ELR (cell line): Measurements from ENCODE around the gene ACACA.
A peak's percentile ranks its signal among the peaks of the same experiment; 100 is the strongest.

Source experiments
- DNase-seq: peaks from one replicate; pipeline ENCODE4 v3.0.0-alpha.2; 2015; ENCODE audit warnings: low read depth

The ACACA gene

GRCh38 chr17:37344519-37344918 is 62.1 kb downstream of the ACACA start:
- DNase-seq: no peak

GRCh38 chr17:37342589-37342988 is 64.0 kb downstream of the ACACA start:
- no peak for DNase-seq

- no peak for DNase-seq
These were observed 65.8 kb downstream of the ACACA start for GRCh38 chr17:37340804-37341203.

- DNase-seq: no peak
These were observed 67.3 kb downstream of the ACACA start for GRCh38 chr17:37339321-37339720.

GRCh38 chr17:37338847-37339246 is 67.8 kb downstream of the ACACA start:
- DNase-seq: no peak

GRCh38 chr17:37327341-37328090 is 79.1 kb downstream of the ACACA start:
- DNase-seq: peak; percentile 36

- DNase-seq: no peak
These were observed 83.6 kb downstream of the ACACA start for GRCh38 chr17:37322826-37323561.

- DNase-seq: no peak
These were observed 84.5 kb downstream of the ACACA start for GRCh38 chr17:37322106-37322505.

- DNase-seq: no peak
These were observed 87.6 kb downstream of the ACACA start for GRCh38 chr17:37318931-37319594.

- no peak for DNase-seq
These were observed 88.8 kb downstream of the ACACA start for GRCh38 chr17:37317867-37318266.

GRCh38 chr17:37315601-37316000 is 91.0 kb downstream of the ACACA start:
- DNase-seq: no peak

- DNase-seq: no peak
These were observed 94.3 kb downstream of the ACACA start for GRCh38 chr17:37312137-37312923.

GRCh38 chr17:37310940-37311339 is 95.7 kb downstream of the ACACA start:
- no peak for DNase-seq

- no peak for DNase-seq
These were observed 97.6 kb downstream of the ACACA start for GRCh38 chr17:37309051-37309450.

GRCh38 chr17:37305406-37305905 is 101.2 kb downstream of the ACACA start:
- DNase-seq: no peak

- no peak for DNase-seq
These were observed 105.3 kb downstream of the ACACA start for GRCh38 chr17:37301288-37301687.

GRCh38 chr17:37300683-37301082 is 106.0 kb downstream of the ACACA start:
- no peak for DNase-seq

GRCh38 chr17:37299257-37299980 is 107.2 kb downstream of the ACACA start:
- no peak for DNase-seq

GRCh38 chr17:37295888-37296287 is 110.7 kb downstream of the ACACA start:
- DNase-seq: no peak

GRCh38 chr17:37294888-37295287 is 111.7 kb downstream of the ACACA start:
- no peak for DNase-seq

GRCh38 chr17:37293770-37294169 is 112.9 kb downstream of the ACACA start:
- no peak for DNase-seq
